CD4-positive, alpha-beta T cell treated with Interleukin-21 for 1 hour (primary cell): ENCODE measurements around the gene ADCY3.

ENCODE experiments used
- DNase-seq: peaks from one replicate; pipeline ENCODE4 v3.0.0-alpha.2; 2020

The ADCY3 gene

DNA sequence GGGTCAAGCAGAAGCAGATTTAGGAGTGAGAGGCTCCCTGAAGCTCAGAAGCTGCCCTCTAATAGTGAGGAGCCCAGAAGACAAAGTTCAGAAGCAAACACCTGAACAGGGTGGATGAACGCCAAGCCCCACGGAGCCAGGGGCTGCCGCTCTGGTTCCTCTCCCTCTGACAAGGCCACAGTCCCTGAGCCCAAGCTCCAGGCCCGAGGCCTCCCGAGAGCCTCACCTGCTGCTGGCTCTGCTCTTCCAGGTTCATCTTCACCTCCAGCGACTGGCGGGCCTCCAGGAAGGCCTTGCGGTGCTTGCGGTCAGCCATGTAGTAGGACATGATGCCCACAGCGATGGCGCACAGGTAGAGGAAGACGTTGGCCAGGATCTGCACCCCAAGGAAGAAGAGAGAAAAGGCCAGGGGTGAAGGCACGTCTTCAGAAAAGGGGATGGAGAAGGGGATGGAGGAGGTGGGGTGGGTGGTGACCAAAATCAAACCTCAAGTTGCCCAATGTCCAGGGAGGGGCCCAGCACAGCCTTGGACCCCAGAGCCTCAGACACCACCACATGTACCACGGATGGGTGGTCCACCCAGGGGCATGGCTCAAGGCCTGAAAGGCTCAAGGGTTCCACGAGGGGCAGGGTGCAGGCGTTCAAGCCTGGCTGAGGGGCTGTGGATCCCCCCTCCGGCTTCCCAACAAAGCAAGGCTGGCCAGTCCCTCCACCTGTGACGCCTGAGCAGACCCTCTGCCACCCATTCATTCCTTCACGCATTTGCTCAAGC, 47.5 kb downstream of the ADCY3 start:
- DNase-seq, result no peak

- no peak for DNase-seq
These were observed 48.1 kb downstream of the ADCY3 start for GRCh38 chr2:24871852-24872333.

DNA sequence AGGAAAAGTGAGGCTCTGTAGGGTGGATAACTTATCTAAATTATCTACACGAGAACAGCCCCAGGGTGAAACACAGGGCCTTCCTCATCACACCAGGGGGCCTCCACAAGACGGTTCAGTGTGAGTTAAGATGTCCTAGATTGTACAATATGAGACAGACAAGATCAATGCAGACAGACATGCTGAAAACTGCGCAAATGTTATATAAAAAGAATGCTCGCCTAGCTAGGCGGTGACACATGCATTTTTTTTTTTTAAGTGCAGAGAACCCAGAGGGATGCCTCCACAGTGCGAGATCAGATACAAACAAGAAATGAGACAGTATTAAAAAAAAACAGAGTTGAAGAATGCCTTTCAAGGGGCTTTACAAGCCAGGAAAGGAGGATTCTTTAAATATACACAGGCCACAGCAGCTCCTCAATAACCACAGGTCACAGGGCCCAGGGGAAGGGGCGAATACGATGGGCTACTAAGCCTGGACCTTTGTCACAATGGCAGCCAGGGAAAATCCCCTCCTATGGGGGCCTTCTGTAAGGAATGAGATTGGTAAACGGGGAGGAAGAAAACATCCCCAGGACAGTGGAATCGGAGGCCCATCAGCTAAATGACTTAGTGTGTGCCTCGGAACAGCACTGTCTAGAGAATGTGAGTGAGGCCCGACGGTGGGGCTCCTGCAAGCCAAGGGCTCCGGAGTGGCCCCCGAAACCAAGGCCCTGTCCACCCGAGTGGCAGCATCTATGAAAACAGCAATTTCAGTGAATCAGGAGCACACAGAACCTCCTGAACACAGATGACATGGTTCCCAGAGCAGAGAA, 48.9 kb downstream of the ADCY3 start:
- DNase-seq, result no peak

- no peak for DNase-seq
These were observed 49.6 kb downstream of the ADCY3 start for GRCh38 chr2:24870440-24870839.

DNA sequence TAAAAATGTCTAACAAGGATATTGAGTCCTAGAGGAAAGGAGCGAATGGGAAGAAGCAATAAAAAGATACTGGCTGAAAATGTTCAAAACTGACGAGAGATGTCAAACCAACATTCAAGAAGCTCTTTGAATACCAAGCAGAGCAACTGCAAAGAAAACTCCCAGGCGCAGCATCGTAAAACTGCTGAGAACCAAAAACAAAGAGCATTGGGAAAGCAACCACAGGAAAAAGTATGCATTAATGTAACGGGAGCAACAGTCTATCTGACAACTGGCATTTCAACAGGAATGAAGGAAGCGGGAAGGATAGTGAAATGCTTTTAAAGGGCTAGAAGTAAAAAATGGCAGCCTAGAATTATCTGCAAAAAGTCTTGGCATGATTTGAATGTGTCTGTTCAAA, 53.1 kb downstream of the ADCY3 start:
- DNase-seq, result no peak

DNA sequence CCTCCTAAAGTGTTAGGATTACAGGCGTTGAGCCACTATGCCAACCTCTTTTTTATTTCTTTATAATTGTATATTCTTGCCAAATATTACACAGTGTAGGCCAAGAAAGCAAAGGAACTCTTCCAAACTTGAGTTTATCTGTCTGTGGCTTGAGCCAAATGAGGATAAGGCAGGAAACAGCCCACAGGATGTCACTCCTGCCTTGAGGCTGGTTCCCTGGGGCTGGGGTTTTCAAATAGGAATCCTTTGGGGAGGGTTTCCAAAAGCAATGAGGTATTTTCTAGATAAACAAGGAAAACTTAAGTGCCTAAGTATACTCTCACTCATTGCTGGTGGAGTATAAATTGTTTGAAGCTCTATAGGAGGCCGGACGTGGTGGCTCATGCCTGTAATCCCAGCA, 56.4 kb downstream of the ADCY3 start:
- DNase-seq, result no peak

DNA sequence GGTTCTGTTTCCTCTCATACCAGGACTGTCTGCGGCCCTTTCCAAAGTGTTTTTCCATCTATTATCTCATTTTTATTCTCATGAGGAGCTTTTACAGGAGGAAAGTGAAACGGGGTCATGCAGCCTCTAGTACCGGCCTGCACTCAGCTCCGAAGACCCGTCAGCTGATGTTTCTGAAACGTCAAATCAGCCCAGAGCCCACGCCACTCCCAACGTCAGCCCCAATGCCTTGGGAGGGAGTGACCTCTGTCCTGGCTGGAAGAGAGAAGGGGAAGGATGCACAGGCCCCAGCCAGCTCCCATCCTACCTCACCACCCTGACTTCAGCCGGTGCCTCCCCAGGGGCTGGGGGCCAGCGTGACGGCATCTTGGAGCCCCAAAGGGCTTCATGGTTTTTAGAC, 58.5 kb downstream of the ADCY3 start:
- no peak for DNase-seq

DNA sequence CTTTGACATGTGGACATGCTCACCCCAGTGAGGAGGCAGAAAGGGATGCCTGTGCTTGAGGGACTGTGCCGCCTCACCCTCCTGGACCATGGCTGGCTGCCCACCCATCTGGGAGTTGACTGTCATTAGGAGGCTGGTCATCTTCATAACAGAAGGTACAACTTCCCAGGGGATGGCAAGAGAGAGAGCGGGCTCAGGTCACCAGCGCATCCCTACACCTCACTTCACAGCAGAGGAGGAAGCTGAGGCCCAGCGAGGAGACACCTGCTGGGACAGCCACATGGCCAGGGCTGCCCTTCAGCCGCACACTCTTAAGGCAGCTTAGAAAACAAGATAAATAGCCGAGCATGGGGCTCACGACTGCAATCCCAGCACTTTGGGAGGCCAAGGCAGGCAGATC, 59.4 kb downstream of the ADCY3 start:
- no peak for DNase-seq

DNA sequence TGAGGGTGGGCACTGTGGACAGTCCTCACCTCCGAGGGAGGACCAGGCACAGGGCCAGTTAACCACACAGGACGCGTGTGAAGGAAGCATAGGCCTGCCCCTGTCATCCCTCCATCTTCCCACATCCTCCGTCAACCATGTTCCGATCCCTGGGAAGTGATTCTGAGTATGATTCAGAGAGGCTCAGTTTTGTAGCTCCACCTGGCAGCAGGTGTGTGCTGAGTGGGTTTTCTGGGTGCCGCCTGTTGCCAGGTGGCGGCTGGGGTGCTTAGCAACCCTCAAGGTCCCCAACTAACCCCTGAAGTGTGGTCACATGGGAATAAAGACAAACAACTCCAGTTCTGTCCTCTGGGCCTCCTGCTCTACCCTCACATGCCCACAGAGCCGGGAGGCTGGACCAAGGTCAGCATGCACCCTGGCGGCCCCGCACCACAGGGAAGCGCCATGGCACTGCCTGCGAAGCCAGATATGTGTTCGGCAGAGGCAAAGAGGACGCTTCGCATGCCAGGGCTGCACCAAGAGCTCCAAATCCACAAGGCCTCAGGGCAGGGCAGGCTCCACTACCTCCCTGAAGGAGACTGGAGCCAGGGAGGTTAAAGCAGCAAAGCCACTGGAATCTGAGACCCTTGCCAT, 60.0 kb downstream of the ADCY3 start:
- no peak for DNase-seq

GRCh38 chr2:24858996-24859395, 61.0 kb downstream of the ADCY3 start:
- DNase-seq, result no peak

DNA sequence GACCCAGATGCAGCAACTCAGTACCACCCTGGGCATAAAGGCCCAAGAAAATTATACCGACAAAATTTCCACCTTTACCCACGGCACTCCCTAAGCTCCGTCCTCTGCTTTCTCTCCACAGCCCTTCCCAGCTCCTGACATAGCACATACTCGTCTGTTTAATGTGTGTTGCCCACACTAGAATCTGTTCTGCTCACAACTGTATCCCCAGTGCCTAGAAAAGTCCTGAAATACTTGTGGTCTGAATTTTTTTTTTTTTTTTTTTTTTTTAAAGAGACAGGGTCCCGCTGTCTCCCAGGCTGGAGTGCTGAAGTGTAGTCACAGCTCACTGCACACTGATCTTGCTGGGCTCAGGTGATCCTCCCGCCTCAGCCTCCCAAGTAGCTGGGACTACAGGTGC, 62.3 kb downstream of the ADCY3 start:
- no peak for DNase-seq

DNA sequence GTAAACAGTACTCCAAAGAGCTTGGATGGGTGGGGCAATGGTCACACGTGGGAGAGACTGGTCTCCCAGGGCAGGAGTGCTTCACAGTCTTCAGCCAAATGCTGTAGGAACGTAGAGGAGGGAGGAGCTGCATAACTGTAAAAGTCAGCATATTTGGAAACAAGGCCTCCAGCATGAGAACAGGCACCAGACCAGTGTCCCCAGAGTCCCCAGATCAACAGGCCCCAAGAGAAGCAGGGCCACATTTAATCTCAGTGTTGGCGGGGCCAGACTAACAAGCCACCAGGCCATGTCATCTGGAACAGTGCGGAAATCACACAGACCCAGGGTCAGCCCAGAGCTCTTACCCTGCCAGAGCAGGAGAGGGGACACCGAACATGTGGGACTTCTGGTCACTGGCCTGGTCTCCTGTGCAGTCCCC, 63.2 kb downstream of the ADCY3 start:
- no peak for DNase-seq

- no peak for DNase-seq
These were observed 64.3 kb downstream of the ADCY3 start for GRCh38 chr2:24855726-24856125.

DNA sequence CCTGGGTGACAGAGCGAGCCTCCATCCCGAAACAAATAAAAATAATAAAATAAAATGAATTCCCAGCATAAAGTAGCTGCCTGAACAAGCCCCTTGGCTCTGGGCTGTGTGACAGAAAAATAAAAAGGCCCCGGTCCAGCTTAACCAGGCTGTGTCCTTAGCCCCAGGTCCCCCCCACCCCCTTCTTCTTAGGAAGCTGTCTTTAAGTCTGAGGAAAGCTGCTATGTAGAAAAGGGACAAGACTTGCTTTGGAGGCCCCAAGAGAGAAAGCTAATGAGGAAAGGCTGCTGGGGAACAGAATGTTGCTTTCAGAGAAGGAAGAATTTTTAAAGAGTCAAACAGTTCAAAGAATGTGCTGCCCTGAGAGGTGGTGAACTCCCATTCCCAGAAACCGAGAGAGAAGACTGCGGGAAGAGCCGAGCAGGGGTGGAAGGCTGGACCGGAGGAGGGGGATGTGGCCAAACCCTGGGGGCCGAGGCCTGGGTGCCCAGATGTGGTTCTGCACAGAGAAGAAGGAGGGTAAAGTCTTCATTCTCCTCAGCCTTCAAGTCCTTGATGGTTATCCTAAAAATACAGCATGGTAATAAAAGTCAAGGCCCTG, 64.9 kb downstream of the ADCY3 start:
- no peak for DNase-seq

DNA sequence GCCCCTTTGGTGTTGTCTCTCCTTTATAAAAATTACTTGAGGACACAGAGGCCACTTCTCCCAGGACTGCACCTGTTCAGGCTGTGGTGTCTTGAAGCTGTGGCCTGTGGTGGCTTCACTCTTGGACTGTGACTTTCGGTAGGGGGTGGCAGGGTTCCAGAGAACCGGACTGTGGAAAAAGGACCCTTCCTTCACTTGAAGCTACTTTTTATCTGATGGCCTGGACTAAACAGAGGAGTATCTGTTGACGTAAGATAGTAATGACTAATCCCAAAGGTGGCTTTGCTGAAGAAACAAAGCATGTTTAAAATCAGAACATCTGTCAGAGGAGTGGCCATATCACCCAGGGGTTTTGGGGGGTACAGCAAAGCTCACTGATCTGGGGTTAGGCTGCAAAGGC, 66.0 kb downstream of the ADCY3 start:
- no peak for DNase-seq

DNA sequence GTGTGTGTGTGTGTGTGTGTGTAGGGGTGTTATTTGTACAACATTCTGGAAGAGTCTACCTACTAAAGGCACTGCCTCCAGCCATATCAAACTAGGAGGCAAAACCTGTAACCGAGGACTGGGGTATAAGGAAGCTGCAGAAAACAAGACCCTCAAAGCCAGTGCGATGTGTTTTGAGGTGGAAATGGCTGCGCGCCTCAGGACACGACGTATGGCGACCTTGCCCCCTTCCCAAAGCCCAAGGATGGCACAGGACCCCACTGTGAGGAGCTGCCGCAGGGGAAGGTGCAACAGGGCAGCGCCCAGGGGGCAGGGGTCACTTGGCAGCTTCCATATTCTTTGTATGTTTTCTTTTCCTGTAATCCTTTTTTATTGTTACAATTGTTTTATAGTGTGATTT, 67.0 kb downstream of the ADCY3 start:
- DNase-seq, result no peak

- no peak for DNase-seq
These were observed 67.5 kb downstream of the ADCY3 start for GRCh38 chr2:24852431-24853020.

- no peak for DNase-seq
These were observed 68.0 kb downstream of the ADCY3 start for GRCh38 chr2:24852026-24852425.

DNA sequence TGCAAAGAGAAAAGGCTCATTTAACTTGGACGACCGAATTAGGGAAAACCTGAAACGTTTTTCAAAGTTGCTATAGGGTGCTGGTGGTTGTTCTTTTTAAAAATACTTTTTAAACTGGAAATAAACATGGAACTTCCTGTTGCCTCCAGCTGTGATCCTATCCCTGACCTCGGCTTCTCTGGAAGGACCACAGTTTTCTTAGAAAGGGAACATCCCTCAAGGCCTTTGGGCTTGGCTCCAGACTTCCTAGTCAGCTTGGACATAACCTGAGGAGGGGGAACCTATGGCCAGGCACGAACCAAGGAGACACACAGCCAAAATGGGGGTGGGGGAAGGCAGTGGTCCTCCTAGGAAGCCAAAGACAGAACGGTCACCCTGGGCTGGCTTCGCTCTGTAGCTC, 69.1 kb downstream of the ADCY3 start:
- no peak for DNase-seq

DNA sequence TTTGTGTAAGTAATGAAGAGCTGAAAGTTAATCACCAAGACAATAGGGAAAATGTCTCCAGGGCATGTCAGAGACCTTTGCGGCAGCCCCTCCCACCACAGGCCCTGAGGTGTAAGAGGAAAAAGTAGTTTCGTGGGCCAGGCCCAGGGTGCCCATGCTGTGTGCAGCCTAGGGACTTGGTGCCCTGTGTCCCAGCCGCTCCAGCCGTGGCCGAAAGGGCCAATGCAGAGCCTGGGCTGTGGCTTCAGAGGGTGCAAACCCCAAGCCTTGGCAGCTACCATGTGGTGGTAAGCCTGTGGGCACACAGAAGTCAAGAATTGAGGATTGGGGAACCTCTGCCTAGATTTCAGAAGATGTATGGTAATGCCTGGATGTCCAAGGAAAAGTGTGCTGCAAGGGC, 74.3 kb downstream of the ADCY3 start:
- DNase-seq, result no peak

DNA sequence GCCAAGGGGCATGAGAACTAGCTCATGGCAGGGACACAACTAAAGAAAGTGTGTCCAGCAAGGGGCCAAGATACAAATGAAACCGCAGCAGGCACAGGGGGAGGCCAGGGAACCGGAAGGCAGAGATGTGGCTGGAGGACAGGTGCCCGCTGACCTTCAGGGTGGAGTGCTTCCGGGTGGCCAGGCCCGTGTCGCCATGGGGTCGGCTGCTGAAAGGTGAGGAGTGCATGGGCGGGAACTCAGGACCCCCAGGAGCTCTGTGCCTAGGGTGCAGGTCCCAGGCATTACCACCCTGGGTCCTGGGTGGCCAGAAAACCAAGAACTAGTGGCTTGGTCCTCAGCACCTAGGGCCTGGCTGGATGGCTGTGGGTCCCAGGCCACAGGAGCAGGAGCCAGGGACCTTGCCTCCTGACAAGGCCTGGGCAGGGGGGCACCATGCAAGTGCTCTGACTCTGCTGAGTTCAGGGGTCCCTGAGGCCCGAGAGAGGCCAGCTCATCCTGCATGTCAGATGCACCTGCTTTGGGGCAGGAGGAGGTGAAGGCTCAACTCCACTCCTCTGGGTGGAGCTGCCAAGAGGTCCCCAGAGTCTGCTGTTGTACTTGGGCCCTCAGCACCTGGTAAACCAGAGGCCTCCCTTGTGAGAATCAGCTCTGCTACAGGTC, 75.9 kb downstream of the ADCY3 start:
- DNase-seq, result no peak

GRCh38 chr2:24843330-24843860, 76.6 kb downstream of the ADCY3 start:
- DNase-seq, result no peak
